Activated T-cell treated with anti-CD3 and anti-CD28 coated beads, Interleukin-2, amount 50 U/mL, for 24 hours (primary cell): ENCODE data around the gene PNPLA7.
A peak's percentile ranks its signal among the peaks of the same experiment; 100 is the strongest.

ENCODE experiments used
- DNase-seq: peaks from one replicate; pipeline ENCODE4 v3.0.0-alpha.2; 2020
- H3K27ac Mint-ChIP-seq: 2 replicates; pipeline ENCODE4 v1.8.0; 2020; ENCODE audit warnings: mild to moderate bottlenecking, mixed read lengths
- H3K27me3 Mint-ChIP-seq: 2 replicates; pipeline ENCODE4 v1.8.0; 2020; ENCODE audit warnings: mixed read lengths
- H3K36me3 Mint-ChIP-seq: 2 replicates; pipeline ENCODE4 v1.8.0; 2020; ENCODE audit warnings: low read depth, mixed read lengths
- H3K4me1 Mint-ChIP-seq: 2 replicates; pipeline ENCODE4 v1.8.0; 2020; ENCODE audit warnings: low read depth, mixed read lengths
- H3K4me3 Mint-ChIP-seq: 2 replicates; pipeline ENCODE4 v1.8.0; 2020; ENCODE audit warnings: mild to moderate bottlenecking, moderate library complexity, mixed read lengths
- H3K9me3 Mint-ChIP-seq: 2 replicates; pipeline ENCODE4 v1.8.0; 2020; ENCODE audit warnings: mixed read lengths

Gene PNPLA7

DNA sequence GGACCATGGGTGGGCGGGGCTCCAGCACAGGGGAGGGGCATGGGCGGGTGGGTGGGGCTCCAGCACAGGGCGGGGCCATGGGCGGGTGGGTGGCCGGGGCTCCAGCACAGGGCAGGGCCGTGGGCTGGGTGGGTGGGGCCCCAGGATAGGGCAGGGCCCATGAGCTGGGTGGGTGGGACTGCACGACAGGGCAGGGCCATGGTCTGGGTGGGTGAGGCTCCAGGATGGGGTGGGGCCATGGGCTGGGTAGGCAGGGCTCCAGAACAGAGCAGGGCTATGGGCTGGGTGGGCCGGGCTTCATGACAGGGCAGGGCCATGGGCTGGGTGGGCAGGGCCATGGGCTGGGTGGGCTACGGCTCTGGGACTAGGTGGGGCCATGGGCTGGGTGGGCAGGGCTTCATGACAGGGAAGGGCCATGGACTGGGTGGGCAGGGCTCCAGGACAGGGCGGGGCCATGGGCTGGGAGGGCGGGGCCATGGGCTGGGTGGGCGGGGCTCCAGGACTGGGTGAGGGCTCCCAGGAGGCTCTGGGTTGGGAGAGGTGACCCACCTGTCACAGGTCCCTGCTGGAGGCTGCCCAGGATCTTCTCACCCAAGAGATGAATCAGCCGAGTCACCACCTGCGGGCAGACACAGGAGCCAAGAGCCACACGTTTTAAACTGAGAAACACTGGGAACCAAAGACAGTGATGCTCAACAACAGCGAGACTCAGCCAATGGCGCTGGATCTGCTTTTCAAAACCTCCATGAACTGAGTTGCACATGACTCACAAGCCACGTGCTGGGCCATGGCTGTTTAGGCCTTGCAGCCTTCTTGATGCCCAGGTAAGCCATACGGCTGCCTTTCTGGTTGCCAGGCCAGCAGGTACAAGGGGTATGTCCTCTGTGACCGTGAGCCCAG lies 57.5 kb downstream of the PNPLA7 start:
- Mint-ChIP-seq H3K4me1 (peaks cover 4% of the 10 kb centered on the region), H3K36me3 (no peaks in the 10 kb centered on the region), H3K4me3 (no peak overlapping the region), H3K27me3 (no peaks in the 10 kb centered on the region), H3K9me3 (no peaks in the 10 kb centered on the region), H3K27ac (no peak overlapping the region)
- peak; percentile 40 for DNase-seq

DNA sequence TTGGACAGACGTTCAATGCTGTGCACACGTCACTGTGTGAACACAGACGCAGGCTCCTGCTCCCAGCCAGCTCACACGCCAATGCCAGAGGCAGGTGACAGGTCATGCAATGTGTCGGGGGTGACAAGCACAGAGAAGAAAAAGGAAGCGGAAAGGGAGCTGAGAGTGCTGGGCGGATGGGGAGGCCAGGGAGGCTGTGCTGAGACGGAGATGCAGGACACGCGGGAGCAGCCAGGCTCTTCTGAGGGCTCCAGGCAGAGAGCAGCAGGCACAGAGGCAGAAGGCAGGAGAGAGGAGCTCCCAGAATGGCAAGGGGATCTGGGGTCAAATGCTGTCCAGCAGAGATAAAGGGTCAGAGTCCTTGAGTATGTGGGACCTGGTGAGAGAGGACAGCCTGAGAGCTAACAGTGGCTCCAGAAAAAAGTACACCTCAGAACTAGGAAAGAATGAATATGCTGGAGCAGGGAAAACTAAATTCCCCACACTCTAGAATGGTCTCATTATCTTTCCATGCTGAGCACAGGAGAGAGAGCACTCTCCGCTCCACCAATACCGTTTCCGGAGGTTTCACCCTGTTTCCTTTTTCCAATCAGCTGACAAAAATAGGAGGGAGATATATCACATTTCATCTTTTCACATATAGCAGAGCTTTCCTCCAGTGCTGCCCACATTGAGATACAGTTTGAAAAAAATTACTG lies 58.3 kb downstream of the PNPLA7 start:
- no peaks in the 10 kb centered on the region for H3K27me3 Mint-ChIP-seq
- H3K4me1 Mint-ChIP-seq: peaks cover 4% of the 10 kb centered on the region
- DNase-seq: no peak
- H3K4me3 Mint-ChIP-seq: no peak overlapping the region
- no peaks in the 10 kb centered on the region for H3K9me3 Mint-ChIP-seq
- no peaks in the 10 kb centered on the region for H3K36me3 Mint-ChIP-seq
- no peak overlapping the region for H3K27ac Mint-ChIP-seq

DNA sequence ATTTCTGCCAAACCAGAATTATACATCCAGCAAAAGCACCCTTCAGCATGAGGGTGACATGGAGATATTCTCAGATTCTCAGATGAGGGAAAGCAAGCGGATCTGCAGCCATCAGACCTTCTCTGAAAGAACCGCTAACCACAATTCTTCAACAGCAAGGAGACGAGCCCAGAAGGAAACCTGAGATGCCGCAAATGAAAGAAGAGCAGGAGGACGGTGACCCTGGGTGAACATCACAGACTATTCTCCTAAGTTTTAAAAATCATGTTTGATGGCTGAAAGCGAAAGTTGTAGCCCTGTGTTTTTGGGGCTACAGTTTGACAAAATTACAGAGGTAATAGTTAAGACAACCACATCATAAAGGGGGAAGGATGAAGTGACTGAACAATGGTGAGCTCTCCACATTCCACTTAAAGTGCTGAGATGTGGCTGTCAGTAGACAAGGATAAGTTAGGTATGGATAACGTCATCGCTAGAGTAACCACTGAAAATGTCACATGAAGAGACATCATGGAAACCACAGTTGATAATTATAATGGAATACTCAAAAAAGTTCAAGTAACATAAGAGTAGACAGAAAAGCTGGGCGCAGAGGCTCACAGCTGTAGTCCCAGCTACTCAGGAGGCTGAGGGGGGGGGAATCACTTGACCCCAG lies 59.5 kb downstream of the PNPLA7 start:
- Mint-ChIP-seq H3K27me3 (no peaks in the 10 kb centered on the region), H3K36me3 (no peaks in the 10 kb centered on the region), H3K27ac (no peak overlapping the region), H3K9me3 (no peaks in the 10 kb centered on the region), H3K4me1 (peaks cover 4% of the 10 kb centered on the region), H3K4me3 (no peak overlapping the region)
- no peak for DNase-seq

DNA sequence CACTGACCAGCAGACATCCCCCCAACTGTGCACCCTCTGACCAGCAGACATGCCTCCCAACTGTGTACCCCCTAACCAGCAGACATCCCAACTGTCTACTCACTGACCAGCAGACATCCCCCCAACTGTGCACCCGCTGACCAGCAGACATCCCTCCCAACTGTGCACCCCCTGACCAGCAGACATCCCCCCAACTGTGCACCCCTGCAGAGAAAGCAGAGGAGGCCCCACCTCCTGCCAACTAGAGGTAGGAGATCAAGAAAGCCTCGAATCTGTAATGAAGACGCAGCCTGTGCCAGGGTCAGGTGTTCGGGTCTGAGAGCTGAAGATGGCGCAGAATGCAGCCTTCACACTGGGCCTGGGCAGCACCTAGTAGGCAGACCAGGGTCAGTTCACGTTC lies 61.3 kb downstream of the PNPLA7 start:
- no peaks in the 10 kb centered on the region for H3K9me3 Mint-ChIP-seq
- no peak overlapping the region for H3K4me3 Mint-ChIP-seq
- no peaks in the 10 kb centered on the region for H3K27me3 Mint-ChIP-seq
- no peak for DNase-seq
- no peak overlapping the region for H3K27ac Mint-ChIP-seq
- no peaks in the 10 kb centered on the region for H3K36me3 Mint-ChIP-seq
- H3K4me1 Mint-ChIP-seq: no peaks in the 10 kb centered on the region

DNA sequence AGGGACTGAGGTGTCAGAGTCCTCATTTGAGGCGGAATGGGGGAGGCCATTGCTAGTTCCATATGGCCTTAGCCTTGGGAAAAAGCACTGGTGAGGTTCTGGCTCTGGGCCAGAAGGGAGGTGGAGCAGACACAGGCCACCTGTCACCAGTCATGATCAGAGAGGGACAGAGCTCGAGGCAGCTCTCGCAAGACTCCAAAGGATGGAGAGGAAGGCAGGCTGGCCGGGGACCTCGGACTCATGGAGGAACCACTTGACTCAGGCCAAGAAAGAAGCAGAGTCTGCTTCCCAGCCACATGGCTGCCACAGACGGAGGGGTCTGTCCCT lies 61.9 kb downstream of the PNPLA7 start:
- H3K36me3 Mint-ChIP-seq: no peaks in the 10 kb centered on the region
- no peaks in the 10 kb centered on the region for H3K4me1 Mint-ChIP-seq
- H3K9me3 Mint-ChIP-seq: no peaks in the 10 kb centered on the region
- no peaks in the 10 kb centered on the region for H3K27me3 Mint-ChIP-seq
- no peak overlapping the region for H3K27ac Mint-ChIP-seq
- no peak for DNase-seq
- H3K4me3 Mint-ChIP-seq: no peak overlapping the region

DNA sequence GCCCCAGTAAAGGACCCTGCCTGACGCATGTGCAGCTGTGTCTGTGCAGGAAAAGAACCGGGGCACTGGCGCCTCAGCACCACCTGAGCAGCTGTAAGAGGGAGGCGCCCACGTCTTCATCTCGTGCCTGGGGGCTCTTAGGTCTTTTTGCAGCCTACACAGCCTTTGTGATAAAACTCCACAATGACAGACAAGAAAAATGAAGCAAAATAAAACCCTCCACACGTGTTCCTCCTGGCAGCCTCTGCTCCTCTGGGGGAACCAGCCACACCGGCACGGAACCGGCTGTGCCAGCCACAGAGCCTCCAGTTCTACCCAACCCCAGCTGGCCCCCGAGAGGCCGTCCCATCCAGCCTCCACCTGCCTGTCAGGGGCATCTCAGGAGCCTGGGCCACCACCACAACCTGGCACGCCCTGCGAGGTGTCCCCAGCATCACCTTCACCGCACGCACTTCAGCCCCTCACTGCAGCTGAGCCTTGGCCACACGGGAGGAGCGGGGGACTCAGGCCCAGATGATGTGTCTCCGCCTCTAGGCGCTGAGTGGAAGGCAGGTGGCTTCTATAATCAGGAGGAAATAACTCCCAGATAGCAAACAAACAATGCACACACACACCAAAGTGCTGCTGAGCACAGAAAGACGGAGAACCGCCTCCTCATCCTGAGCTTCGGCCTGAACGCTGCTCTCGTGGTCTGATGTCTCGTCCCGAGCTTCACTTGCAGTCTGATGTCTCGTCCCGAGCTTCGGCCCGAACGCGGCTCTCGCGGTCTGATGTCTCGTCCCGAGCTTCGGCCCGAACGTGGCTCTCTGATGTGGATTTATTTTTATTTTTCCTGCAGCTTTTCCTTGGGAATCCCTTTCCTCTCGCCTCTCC lies 62.5 kb downstream of the PNPLA7 start:
- Mint-ChIP-seq H3K4me1 (no peaks in the 10 kb centered on the region), H3K4me3 (no peak overlapping the region), H3K9me3 (no peaks in the 10 kb centered on the region), H3K27me3 (no peaks in the 10 kb centered on the region), H3K27ac (no peak overlapping the region), H3K36me3 (no peaks in the 10 kb centered on the region)
- DNase-seq: no peak

DNA sequence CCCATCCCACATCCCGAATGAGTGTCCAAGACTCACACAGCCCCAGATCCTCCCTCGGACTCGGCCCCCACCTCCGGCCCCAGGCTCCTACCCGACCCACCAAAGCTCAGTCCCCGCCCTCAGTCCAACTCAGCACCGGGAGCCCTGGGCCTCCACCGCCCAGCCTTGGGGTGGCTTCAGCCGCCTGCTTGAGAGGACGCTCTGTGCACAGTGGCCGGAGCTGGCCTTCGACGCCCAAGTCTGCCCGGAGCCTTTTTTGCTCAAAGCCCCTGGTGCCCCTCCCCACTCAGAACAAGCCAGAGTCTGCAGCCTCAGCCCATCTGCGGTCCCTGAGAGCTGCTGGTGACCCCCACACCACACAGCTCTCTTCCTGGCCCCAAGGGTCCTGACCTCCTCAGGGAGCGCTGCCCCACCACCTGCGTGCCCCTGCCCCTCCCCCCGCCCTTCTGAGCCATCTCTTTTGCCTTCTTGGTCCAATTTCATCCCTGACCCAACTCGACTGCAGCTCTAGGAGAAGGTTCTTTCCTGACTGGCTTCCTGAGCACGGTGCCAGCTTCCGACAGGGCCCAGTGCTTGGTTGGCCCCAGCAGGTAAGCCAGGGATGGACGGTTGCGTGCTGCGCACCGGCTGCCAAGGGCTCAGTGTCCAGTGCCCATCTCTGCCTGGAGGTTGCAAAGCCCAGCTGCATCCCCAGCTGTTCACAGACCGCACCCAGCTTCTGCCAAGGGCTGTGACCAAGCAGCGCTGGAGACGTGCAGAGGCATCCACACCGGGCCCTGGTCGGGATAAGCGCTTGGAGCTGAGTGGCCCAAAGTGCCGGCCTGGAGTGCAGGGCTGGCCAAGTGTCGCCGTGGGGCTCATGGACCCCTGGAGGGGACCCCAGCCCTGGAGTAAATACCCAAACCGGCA lies 63.4 kb downstream of the PNPLA7 start:
- Mint-ChIP-seq H3K36me3 (no peaks in the 10 kb centered on the region), H3K4me1 (peaks cover 8% of the 10 kb centered on the region), H3K9me3 (no peaks in the 10 kb centered on the region), H3K4me3 (no peak overlapping the region), H3K27ac (no peak overlapping the region), H3K27me3 (no peaks in the 10 kb centered on the region)
- DNase-seq: no peak

DNA sequence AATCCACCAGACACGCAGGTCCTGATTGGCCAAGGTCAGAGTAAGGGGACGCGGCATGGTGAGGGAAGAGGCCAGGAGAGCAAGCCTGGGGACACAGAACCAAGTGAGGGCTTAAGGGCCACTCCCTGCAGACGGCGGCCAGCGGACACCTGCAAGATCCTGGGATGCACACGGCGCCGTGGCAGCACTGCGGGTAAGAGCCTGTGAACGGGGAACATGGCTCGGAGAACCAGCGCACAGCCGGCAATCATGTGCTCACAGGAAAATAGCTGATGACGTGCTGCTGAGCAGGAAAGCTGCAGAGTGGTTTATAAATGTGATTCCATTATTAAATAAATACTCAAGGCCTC lies 64.1 kb downstream of the PNPLA7 start:
- Mint-ChIP-seq H3K27me3 (no peaks in the 10 kb centered on the region), H3K9me3 (no peaks in the 10 kb centered on the region), H3K4me3 (no peak overlapping the region), H3K36me3 (no peaks in the 10 kb centered on the region), H3K4me1 (peaks cover 9% of the 10 kb centered on the region), H3K27ac (no peak overlapping the region)
- no peak for DNase-seq

DNA sequence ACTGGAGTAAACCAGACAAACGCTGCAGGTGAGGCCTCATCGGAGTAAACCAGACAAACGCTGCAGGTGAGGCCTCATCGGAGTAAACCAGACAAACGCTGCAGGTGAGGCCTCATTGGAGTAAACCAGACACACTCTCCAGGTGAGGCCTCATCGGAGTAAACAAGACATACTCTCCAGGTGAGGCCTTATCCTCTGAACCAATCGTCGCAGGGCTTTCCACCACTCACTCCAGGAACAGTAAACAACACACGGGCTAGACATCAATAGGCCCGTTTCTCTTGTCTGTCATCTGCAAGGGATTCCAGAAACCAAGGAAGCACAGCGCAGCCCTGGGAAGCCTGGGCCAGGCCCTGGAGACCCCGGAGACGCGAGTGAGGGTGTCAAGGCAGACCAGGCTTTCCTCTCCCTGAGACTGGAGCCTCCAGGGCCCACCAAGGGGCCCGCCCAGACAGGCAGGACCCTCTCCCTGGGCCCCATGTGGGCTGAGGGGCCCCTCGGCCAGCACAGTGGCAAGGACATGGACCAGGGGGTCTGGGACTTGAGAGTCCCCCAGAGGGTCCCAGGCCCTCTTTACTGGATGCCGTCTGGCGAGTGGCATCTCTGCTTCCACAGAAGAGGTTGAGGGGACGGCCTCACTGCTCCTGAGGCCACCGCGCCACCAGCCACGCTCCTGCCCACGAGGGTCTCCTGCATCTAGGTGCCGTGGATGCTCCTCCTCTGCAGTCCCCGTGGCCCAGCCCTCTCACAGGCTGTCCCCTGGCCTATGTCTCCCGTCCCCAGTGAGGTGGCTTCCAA lies 64.7 kb downstream of the PNPLA7 start:
- H3K27me3 Mint-ChIP-seq: no peaks in the 10 kb centered on the region
- H3K36me3 Mint-ChIP-seq: no peaks in the 10 kb centered on the region
- no peaks in the 10 kb centered on the region for H3K9me3 Mint-ChIP-seq
- H3K4me1 Mint-ChIP-seq: peaks cover 9% of the 10 kb centered on the region
- no peak overlapping the region for H3K4me3 Mint-ChIP-seq
- DNase-seq: no peak
- no peak overlapping the region for H3K27ac Mint-ChIP-seq

DNA sequence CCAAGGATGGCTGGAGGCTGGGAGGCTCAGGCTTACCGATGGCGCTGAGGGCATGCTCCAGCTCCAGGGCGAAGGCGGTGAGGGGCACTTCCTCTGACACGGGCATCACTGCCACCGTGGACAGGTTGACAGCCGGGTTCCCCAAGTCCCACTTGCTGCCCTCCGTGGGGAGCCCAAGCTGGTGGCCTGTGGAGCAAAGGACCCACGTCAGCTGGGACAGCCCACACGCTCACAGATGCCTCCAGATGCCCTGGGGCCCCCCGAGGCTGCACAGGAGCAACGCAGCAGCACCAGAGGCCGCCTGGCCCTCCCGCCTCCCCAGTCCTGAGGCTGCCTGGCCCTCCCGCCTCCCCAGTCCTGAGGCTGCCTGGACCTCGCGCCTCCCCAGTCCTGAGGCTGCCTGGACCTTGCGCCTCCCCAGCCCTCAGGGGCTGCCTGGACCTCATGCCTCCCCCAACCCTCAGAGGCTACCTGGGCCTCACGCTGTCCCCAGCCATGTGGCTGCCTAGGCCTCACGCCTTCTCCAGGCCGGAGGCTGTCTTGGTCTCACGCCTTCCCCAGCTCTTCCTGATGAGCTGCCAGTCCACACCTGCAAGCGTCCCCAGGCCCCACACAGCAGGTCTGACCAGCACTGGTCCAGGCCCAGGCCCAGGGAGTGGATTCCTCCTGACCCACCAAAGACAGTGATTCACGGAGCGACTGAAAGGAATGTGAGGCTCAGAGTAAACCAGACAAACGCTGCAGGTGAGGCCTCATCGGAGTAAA lies 65.5 kb downstream of the PNPLA7 start:
- no peaks in the 10 kb centered on the region for H3K27me3 Mint-ChIP-seq
- peaks cover 9% of the 10 kb centered on the region for H3K4me1 Mint-ChIP-seq
- no peaks in the 10 kb centered on the region for H3K9me3 Mint-ChIP-seq
- no peak overlapping the region for H3K27ac Mint-ChIP-seq
- H3K36me3 Mint-ChIP-seq: no peaks in the 10 kb centered on the region
- DNase-seq: no peak
- no peak overlapping the region for H3K4me3 Mint-ChIP-seq

DNA sequence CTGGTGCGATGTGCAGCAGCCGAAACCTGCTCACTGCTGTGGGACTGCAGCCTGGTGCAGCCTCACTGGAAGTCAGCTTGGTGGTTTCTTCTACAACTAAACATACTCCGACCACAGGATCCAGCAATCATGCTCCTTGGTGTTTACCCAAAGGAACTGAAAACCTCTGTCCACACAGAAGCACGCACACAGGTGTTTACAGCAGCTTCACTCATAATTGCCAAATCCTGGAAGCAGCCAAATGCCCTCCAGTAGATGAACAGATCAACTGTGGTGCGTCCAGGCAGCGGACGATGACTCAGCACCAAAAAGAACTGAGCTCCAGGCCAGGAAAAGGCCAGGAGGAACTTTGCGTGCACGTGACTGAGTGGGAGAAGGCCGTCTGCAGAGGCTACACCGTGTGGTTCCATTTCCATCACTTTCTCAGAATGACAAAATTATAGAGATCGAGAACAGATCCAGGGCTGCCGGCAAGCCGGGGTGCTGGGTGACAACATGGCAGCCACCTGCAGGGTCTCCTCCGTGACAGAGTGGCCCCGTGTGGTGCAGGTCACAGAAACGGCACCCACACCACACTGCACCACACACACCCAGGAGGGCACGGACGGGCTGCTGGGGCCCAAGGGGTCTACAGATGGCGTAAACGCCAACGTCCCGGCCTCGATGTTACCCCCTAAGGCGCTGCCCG lies 68.0 kb downstream of the PNPLA7 start:
- Mint-ChIP-seq H3K9me3 (no peaks in the 10 kb centered on the region), H3K36me3 (no peaks in the 10 kb centered on the region), H3K27ac (no peak overlapping the region), H3K4me1 (peaks cover 9% of the 10 kb centered on the region), H3K27me3 (no peaks in the 10 kb centered on the region), H3K4me3 (no peak overlapping the region)
- DNase-seq: no peak
